ENCODE data around the gene CYB5R2.
"Not testable (repeated sequence)": the region's sequence is repeated elsewhere in the genome, so short reads cannot be mapped to it uniquely, and the experiment has no call there.

Gene CYB5R2

GRCh38 chr11:7668464-7668863 lies 4.8 kb downstream of the CYB5R2 start:
- no peak for DNase-seq

- no peak for DNase-seq
Measured at GRCh38 chr11:7667460-7667859, 5.8 kb downstream of the CYB5R2 start.

GRCh38 chr11:7666292-7666866 lies 6.9 kb downstream of the CYB5R2 start:
- no peak for DNase-seq

- DNase-seq = peak; percentile 15
Measured at GRCh38 chr11:7665473-7666291, 7.6 kb downstream of the CYB5R2 start.

- no peak for DNase-seq
Measured at GRCh38 chr11:7664867-7665266, 8.4 kb downstream of the CYB5R2 start.

GRCh38 chr11:7663531-7663930 lies 9.8 kb downstream of the CYB5R2 start:
- not testable (repeated sequence) for DNase-seq

- no peak for DNase-seq
Measured at GRCh38 chr11:7657306-7658025, 15.8 kb downstream of the CYB5R2 start.

GRCh38 chr11:7656704-7657103 lies 16.6 kb downstream of the CYB5R2 start:
- DNase-seq = no peak

- DNase-seq = no peak
Measured at GRCh38 chr11:7655253-7656217, 17.8 kb downstream of the CYB5R2 start.

- no peak for DNase-seq
Measured at GRCh38 chr11:7654195-7654705, 19.1 kb downstream of the CYB5R2 start.

GRCh38 chr11:7651700-7652099 lies 21.6 kb downstream of the CYB5R2 start:
- DNase-seq = no peak

- no peak for DNase-seq
Measured at GRCh38 chr11:7651140-7651551, 22.2 kb downstream of the CYB5R2 start.

GRCh38 chr11:7648264-7648663 lies 25.0 kb downstream of the CYB5R2 start:
- DNase-seq = no peak

- no peak for DNase-seq
Measured at GRCh38 chr11:7646866-7647265, 26.4 kb downstream of the CYB5R2 start.

GRCh38 chr11:7645206-7645605 lies 28.1 kb downstream of the CYB5R2 start:
- DNase-seq = no peak

- DNase-seq = no peak
Measured at GRCh38 chr11:7643314-7643713, 30.0 kb downstream of the CYB5R2 start.

- DNase-seq = no peak
Measured at GRCh38 chr11:7642747-7643146, 30.6 kb downstream of the CYB5R2 start.

- DNase-seq = no peak
Measured at GRCh38 chr11:7640816-7641215, 32.5 kb downstream of the CYB5R2 start.

GRCh38 chr11:7639643-7640025 lies 33.7 kb downstream of the CYB5R2 start:
- no peak for DNase-seq

- no peak for DNase-seq
Measured at GRCh38 chr11:7638710-7639642, 34.3 kb downstream of the CYB5R2 start.

GRCh38 chr11:7637447-7638157 lies 35.7 kb downstream of the CYB5R2 start:
- DNase-seq = no peak
